ENCODE results near the gene XRCC6. TPM values are rescaled to one million over a fixed set of nuclear protein-coding genes. Genes with fewer than 3 reads are reported as not detected.
"Not testable (repeated sequence)": the region's sequence is repeated elsewhere in the genome, so short reads cannot be mapped to it uniquely, and the experiment has no call there.

Gene XRCC6
- total RNA-seq, 1 experiment from 2014 or later, result 588 TPM

- TF ChIP-seq EGR1 (IDR thresholded peaks at IDR 0.05; ENCODE audit: low read depth), result no peak
- TF ChIP-seq, protein P1, sequence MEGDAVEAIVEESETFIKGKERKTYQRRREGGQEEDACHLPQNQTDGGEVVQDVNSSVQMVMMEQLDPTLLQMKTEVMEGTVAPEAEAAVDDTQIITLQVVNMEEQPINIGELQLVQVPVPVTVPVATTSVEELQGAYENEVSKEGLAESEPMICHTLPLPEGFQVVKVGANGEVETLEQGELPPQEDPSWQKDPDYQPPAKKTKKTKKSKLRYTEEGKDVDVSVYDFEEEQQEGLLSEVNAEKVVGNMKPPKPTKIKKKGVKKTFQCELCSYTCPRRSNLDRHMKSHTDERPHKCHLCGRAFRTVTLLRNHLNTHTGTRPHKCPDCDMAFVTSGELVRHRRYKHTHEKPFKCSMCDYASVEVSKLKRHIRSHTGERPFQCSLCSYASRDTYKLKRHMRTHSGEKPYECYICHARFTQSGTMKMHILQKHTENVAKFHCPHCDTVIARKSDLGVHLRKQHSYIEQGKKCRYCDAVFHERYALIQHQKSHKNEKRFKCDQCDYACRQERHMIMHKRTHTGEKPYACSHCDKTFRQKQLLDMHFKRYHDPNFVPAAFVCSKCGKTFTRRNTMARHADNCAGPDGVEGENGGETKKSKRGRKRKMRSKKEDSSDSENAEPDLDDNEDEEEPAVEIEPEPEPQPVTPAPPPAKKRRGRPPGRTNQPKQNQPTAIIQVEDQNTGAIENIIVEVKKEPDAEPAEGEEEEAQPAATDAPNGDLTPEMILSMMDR (IDR thresholded peaks at IDR 0.05 in 2 of 3, conservative IDR thresholded peaks at IDR 0.05 in 1 of 3; ENCODE audit: borderline replicate concordance in 1 of 3, insufficient read depth in 1 of 3, low read depth in 2 of 3, low read length in 2 of 3), result no peak
These were observed 49.3 kb upstream of the XRCC6 start (continued) for GRCh38 chr22:41571786-41572185.

DNA sequence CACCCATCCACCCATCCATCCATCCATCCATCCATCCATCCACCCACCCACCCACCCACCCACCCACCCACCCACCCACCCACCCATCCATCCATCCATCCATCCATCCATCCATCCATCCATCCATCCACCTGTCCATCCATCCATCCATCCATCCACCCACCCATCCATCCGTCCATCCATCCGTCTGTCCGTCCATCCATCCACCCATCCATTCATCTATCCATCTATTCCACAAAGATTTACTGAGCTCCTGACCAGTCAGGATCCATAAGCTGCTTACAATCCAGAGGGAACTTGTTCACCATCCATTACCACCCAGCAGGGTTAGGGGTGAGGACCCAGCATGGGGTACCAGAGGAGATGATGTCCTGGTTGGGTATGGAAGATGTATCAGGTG lies 48.8 kb upstream of the XRCC6 start:
- H3K4me3 ChIP-seq (replicated peaks in 1 of 2; ENCODE audit: low read depth in 1 of 2, low read length in 2 of 2); H3K27ac ChIP-seq (ENCODE audit: low read depth, low read length); H3K9ac ChIP-seq (ENCODE audit: low read length); H3K36me3 ChIP-seq (ENCODE audit: control insufficient read depth in 1 of 2, insufficient read depth in 2 of 2, low read length in 2 of 2); DNase-seq (ENCODE audit: low read depth, low spot score); H3K27me3 ChIP-seq (ENCODE audit: insufficient read depth, low read length); H3K9me2 ChIP-seq (ENCODE audit: insufficient read depth); H3K9me3 ChIP-seq (ENCODE audit: control insufficient read depth in 1 of 2, insufficient read depth in 1 of 2, low read depth in 1 of 2, low read length in 2 of 2); ATAC-seq; CTCF ChIA-PET; H3K4me2 ChIP-seq (ENCODE audit: low read length); RAD21 ChIA-PET (ENCODE audit: low non-redundant PET in 1 of 2, low total read pairs in 2 of 2, uncharacterized antibody in 2 of 2, unreplicated experiment in 2 of 2); H2AFZ ChIP-seq (ENCODE audit: low read depth, low read length, poor library complexity, severe bottlenecking); BruUV-seq (replicated peaks); H4K20me1 ChIP-seq (ENCODE audit: insufficient read depth); intact Hi-C loops (cut with micrococcal nuclease); H3K4me1 ChIP-seq (ENCODE audit: control insufficient read depth in 1 of 2, insufficient read depth in 2 of 2, low read length in 2 of 2); H3K79me2 ChIP-seq (ENCODE audit: insufficient read depth, low read length): not testable (repeated sequence)
- POLR2A ChIA-PET, result interaction anchor here (1.0 kb wide), 1 partner anchor 17 kb away, joined by 3 read pairs; the partner anchor contains the start of gene PMM1

DNA sequence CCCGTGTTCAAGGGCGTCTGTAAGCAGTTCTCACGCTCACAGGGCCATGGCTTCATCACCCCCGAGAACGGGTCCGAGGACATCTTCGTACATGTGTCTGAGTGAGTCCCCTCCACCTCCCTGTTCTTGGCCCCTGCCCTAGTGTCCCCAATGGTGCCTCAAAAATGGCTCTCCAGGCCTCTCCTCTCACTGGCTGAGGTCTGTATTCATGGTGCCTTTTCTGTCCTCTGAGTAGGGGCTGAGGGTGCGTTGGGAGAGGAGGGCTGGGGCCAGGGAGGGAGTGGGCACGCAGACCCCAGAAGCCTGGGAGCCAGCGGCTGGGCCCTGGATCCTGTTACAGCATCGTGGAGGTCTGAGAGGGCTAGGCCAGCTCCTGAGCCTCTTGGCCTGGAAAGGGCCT lies 47.4 kb upstream of the XRCC6 start:
- no peak overlapping the region for H3K27ac ChIP-seq (ENCODE audit: low read depth, low read length)
- H3K36me3 ChIP-seq (ENCODE audit: control insufficient read depth in 1 of 2, insufficient read depth in 2 of 2, low read length in 2 of 2), result 0 out of 4 replicates have a peak, but pooled peaks cover 0 to 11% of the 10 kb centered on the region in 2 experiments
- ATAC-seq, result no peak
- POLR2A ChIA-PET, result interaction anchor here (1.0 kb wide), 1 partner anchor 16 kb away, joined by 3 read pairs; the partner anchor contains the start of gene PMM1
- no peaks in the 10 kb centered on the region for H3K9me3 ChIP-seq (ENCODE audit: control insufficient read depth in 1 of 2, insufficient read depth in 1 of 2, low read depth in 1 of 2, low read length in 2 of 2)
- TF ChIP-seq FOSL1 (IDR thresholded peaks at IDR 0.05; ENCODE audit: low read depth) (no peak), EGR1 (IDR thresholded peaks at IDR 0.05; ENCODE audit: low read depth) (no peak), REST (IDR thresholded peaks at IDR 0.05; ENCODE audit: low read depth) (no peak), CBX3 (IDR thresholded peaks at IDR 0.05; ENCODE audit: low read depth) (no peak), POLR2AphosphoS5 (IDR thresholded peaks at IDR 0.05; ENCODE audit: low read depth, low read length) (no peak), EZH2 (IDR thresholded peaks at IDR 0.05) (no peak), SIN3A (IDR thresholded peaks at IDR 0.05; ENCODE audit: low read depth) (no peak), POLR2A (IDR thresholded peaks at IDR 0.05; ENCODE audit: borderline replicate concordance, extremely low read depth, insufficient read depth, insufficient read length) (no peak), SRF (IDR thresholded peaks at IDR 0.05; ENCODE audit: low read depth) (no peak), SP1 (IDR thresholded peaks at IDR 0.05; ENCODE audit: low read depth) (no peak), MAX (IDR thresholded peaks at IDR 0.05) (no peak), ZNF274 (IDR thresholded peaks at IDR 0.05; ENCODE audit: low read depth, low read length) (no peak), RAD21 (IDR thresholded peaks at IDR 0.05; ENCODE audit: low read depth) (no peak), ELF1 (IDR thresholded peaks at IDR 0.05; ENCODE audit: borderline replicate concordance, low read depth) (no peak), CEBPB (IDR thresholded peaks at IDR 0.05; ENCODE audit: low read depth) (no peak)
- no peak for DNase-seq (ENCODE audit: low read depth, low spot score)
- H3K9ac ChIP-seq (ENCODE audit: low read length), result no peak overlapping the region
- no peaks in the 10 kb centered on the region for H4K20me1 ChIP-seq (ENCODE audit: insufficient read depth)
- H3K4me3 ChIP-seq (replicated peaks in 1 of 2; ENCODE audit: low read depth in 1 of 2, low read length in 2 of 2), result no peak overlapping the region
- no peak overlapping the region for H2AFZ ChIP-seq (ENCODE audit: low read depth, low read length, poor library complexity, severe bottlenecking)
- RAD21 ChIA-PET (ENCODE audit: low non-redundant PET in 1 of 2, low total read pairs in 2 of 2, uncharacterized antibody in 2 of 2, unreplicated experiment in 2 of 2), result no interaction called here
- H3K4me1 ChIP-seq (ENCODE audit: control insufficient read depth in 1 of 2, insufficient read depth in 2 of 2, low read length in 2 of 2), result no peaks in the 10 kb centered on the region
- no peak overlapping the region for H3K4me2 ChIP-seq (ENCODE audit: low read length)
- H3K79me2 ChIP-seq (ENCODE audit: insufficient read depth, low read length), result no peaks in the 10 kb centered on the region
- no TSS peak for BruUV-seq (replicated peaks)
- H3K27me3 ChIP-seq (ENCODE audit: insufficient read depth, low read length), result no peaks in the 10 kb centered on the region
- CTCF ChIA-PET, result no interaction called here
- intact Hi-C loops (cut with micrococcal nuclease), result no loop called here
- no peaks in the 10 kb centered on the region for H3K9me2 ChIP-seq (ENCODE audit: insufficient read depth)
